ENCODE data around the gene LY6G6D. TPM values are rescaled to one million over a fixed set of nuclear protein-coding genes. Genes with fewer than 3 reads are reported as not detected.

LY6G6D gene
- total RNA-seq, 4 donors from 2014 or later, result not detected

- Histone ChIP-seq H3K4me1 (peaks cover 3 to 14% (median 4%) of the 10 kb centered on the region in 4 donors), H3K27ac (no peak overlapping the region), H3K4me3 (no peak overlapping the region), H3K9me3 (no peaks in the 10 kb centered on the region), H3K27me3 (no peaks in the 10 kb centered on the region), H3K36me3 (peaks cover 0 to 28% (median 14%) of the 10 kb centered on the region in 4 donors)
- no peak for DNase-seq
- TF ChIP-seq POLR2AphosphoS5 (IDR thresholded peaks at IDR 0.05) (no peak), EP300 (IDR thresholded peaks at IDR 0.05; ENCODE audit: low read depth) (no peak), POLR2A (IDR thresholded peaks at IDR 0.05) (no peak), CTCF (IDR thresholded peaks at IDR 0.05) (no peak)
- in situ Hi-C loops (cut with MboI; ENCODE audit: low pct_ligation_motif_present in 1 of 4, low pct_unique_long_range_greater_than_20kb in 1 of 4, low sequenced_read_pairs in 3 of 4), result loop anchor here in 2 of 4 donors (5.0 to 10.0 kb wide), 2 partner anchors 78 to 81 kb away; partner anchors contain the start of gene SAPCD1 (in 1 of the 2)
- 61 to 87% methylated on average over 3 to 5 of the region's 5 CpGs for WGBS, 2 donors (ENCODE audit: low coverage in 1 of 2)
- intact Hi-C loops (cut with DNase I; ENCODE audit: low total_unique reads), result loop anchor here (10.0 kb wide), 1 partner anchor 148 kb away; no protein-coding TSS in a partner anchor
Measured at GRCh38 chr6:31686483-31686882, 28.7 kb upstream of the LY6G6D start.

- Histone ChIP-seq H3K4me1 (peaks cover 0 to 6% (median 0%) of the 10 kb centered on the region in 4 donors), H3K4me3 (no peak overlapping the region), H3K9me3 (no peaks in the 10 kb centered on the region), H3K36me3 (peaks cover 0 to 34% (median 16%) of the 10 kb centered on the region in 4 donors), H3K27ac (no peak overlapping the region), H3K27me3 (no peaks in the 10 kb centered on the region)
- TF ChIP-seq CTCF (IDR thresholded peaks at IDR 0.05), result no peak
- no peak for TF ChIP-seq EP300 (IDR thresholded peaks at IDR 0.05; ENCODE audit: low read depth)
- no peak for TF ChIP-seq POLR2AphosphoS5 (IDR thresholded peaks at IDR 0.05)
- TF ChIP-seq POLR2A (IDR thresholded peaks at IDR 0.05), result no peak
- intact Hi-C loops (cut with DNase I; ENCODE audit: low total_unique reads), result loop anchor here (10.0 kb wide), 1 partner anchor 147 kb away; no protein-coding TSS in a partner anchor
- in situ Hi-C loops (cut with MboI; ENCODE audit: low pct_ligation_motif_present in 1 of 4, low pct_unique_long_range_greater_than_20kb in 1 of 4, low sequenced_read_pairs in 3 of 4), result loop anchor here in 2 of 4 donors (5.0 to 10.0 kb wide), 2 partner anchors 77 to 80 kb away; partner anchors contain the start of gene SAPCD1 (in 1 of the 2)
- 87 to 89% methylated on average over 7 to 8 of the region's 8 CpGs for WGBS, 2 donors (ENCODE audit: low coverage in 1 of 2)
- DNase-seq, result no peak
Measured at GRCh38 chr6:31687321-31687720, 27.8 kb upstream of the LY6G6D start.

- H3K36me3 ChIP-seq, result peaks cover 0 to 39% (median 18%) of the 10 kb centered on the region in 4 donors
- no peaks in the 10 kb centered on the region for H3K27me3 ChIP-seq
- no peaks in the 10 kb centered on the region for H3K9me3 ChIP-seq
- H3K4me3 ChIP-seq, result no peak overlapping the region
- no peak overlapping the region for H3K27ac ChIP-seq
- intact Hi-C loops (cut with DNase I; ENCODE audit: low total_unique reads) (loop anchor here (10.0 kb wide), 1 partner anchor 147 kb away; no protein-coding TSS in a partner anchor), in situ Hi-C loops (cut with MboI; ENCODE audit: low pct_ligation_motif_present in 1 of 4, low pct_unique_long_range_greater_than_20kb in 1 of 4, low sequenced_read_pairs in 3 of 4) (loop anchor here in 2 of 4 donors (5.0 to 10.0 kb wide), 2 partner anchors 77 to 79 kb away; partner anchors contain the start of gene SAPCD1 (in 1 of the 2))
- WGBS, 2 donors (ENCODE audit: low coverage in 1 of 2), result 79 to 88% methylated on average over 2 to 14 of the region's 14 CpGs
- no peak for TF ChIP-seq CTCF (IDR thresholded peaks at IDR 0.05)
- TF ChIP-seq POLR2A (IDR thresholded peaks at IDR 0.05), result no peak
- TF ChIP-seq EP300 (IDR thresholded peaks at IDR 0.05; ENCODE audit: low read depth), result no peak
- TF ChIP-seq POLR2AphosphoS5 (IDR thresholded peaks at IDR 0.05), result no peak
- peaks cover 0 to 4% (median 0%) of the 10 kb centered on the region in 4 donors for H3K4me1 ChIP-seq
- no peak for DNase-seq
Measured at GRCh38 chr6:31687860-31688693, 27.1 kb upstream of the LY6G6D start.

Data from transverse colon (tissue), 4 donors.